T-cell (primary cell): Measurements from ENCODE around the gene ASIC1. TPM values are rescaled to one million over a fixed set of nuclear protein-coding genes. Genes with fewer than 3 reads are reported as not detected.

ENCODE experiments used
- ATAC-seq, 4 experiments: fragments of 200-7000 bp in 3 of 4; fragments of 150-1000 bp in 1 of 4; cut with Tn5 transposase; replicated peaks in 1 of 4; 1 replicate in 3 of 4; 2 replicates in 1 of 4; pipeline ENCODE4 v1.10.0; 2021; ENCODE audit warnings: moderate library complexity in 3 of 4, mild to moderate bottlenecking in 2 of 4, moderate number of reproducible peaks in 1 of 4
- CTCF ChIA-PET, 2 donors: fragments of 300-600 bp; sonication (Branson Sonifier 250); formaldehyde crosslinking; loops; one replicate each; lab custom pipeline; 2022; ENCODE audit warnings: antibody characterized with exemption in 2 of 2; lab: Charles Lee
- POLR2A ChIA-PET, 2 donors: fragments of 300-600 bp; sonication (Branson Sonifier 250); formaldehyde crosslinking; loops; one replicate each; lab custom pipeline; 2022; ENCODE audit warnings: antibody characterized with exemption in 2 of 2; lab: Charles Lee
- DNase-seq, 35 experiments: peaks; one replicate each; pipeline versions ENCODE4 v3.0.0 to v3.0.0-alpha.2; 2013 to 2023
- H3K27ac ChIP-seq: one replicate; pipeline ENCODE4 v1.5.1; 2013; ENCODE audit warnings: low read length
- H3K27me3 ChIP-seq, 2 experiments: replicated peaks in 1 of 2; 1 replicate in 1 of 2; 2 replicates in 1 of 2; pipeline versions ENCODE4 v1.6.1 to v1.7.0; 2013; ENCODE audit warnings: low read length in 1 of 2, mixed read lengths in 1 of 2; ENCODE audit not compliant: control insufficient read depth in 2 of 2, insufficient read depth in 2 of 2; ENCODE audit errors: extremely low read depth in 1 of 2
- H3K36me3 ChIP-seq, 2 donors: 1 replicate in 1 of 2; 2 replicates in 1 of 2; pipeline versions ENCODE4 v1.6.1 to v1.7.0; 2013; ENCODE audit warnings: low read length in 1 of 2; ENCODE audit not compliant: control insufficient read depth in 2 of 2, insufficient read depth in 1 of 2; ENCODE audit errors: extremely low read depth in 1 of 2
- H3K4me1 ChIP-seq, 2 experiments: 1 replicate in 1 of 2; 2 replicates in 1 of 2; pipeline versions ENCODE4 v1.6.1 to v1.7.0; 2013; ENCODE audit warnings: low read length in 2 of 2, mixed read lengths in 1 of 2; ENCODE audit not compliant: insufficient read depth in 2 of 2, control insufficient read depth in 1 of 2; ENCODE audit errors: extremely low read depth in 1 of 2
- H3K4me3 ChIP-seq, 2 donors: 1 replicate in 1 of 2; 2 replicates in 1 of 2; pipeline versions ENCODE4 v1.5.1 to v1.7.0; 2013; ENCODE audit warnings: mild to moderate bottlenecking in 2 of 2, low read length in 1 of 2, moderate library complexity in 1 of 2; ENCODE audit not compliant: control insufficient read depth in 1 of 2; ENCODE audit errors: extremely low read depth in 1 of 2
- H3K9me3 ChIP-seq: 2 replicates; pipeline ENCODE4 v1.7.0; 2013
- H3K27ac Mint-ChIP-seq, 2 donors: one replicate each; pipeline ENCODE4 v1.8.0; 2020 to 2021; ENCODE audit warnings: mild to moderate bottlenecking in 2 of 2, mixed read lengths in 2 of 2
- H3K27me3 Mint-ChIP-seq, 2 donors: one replicate each; pipeline ENCODE4 v1.8.0; 2021 to 2022; ENCODE audit warnings: mixed read lengths in 2 of 2
- H3K36me3 Mint-ChIP-seq: one replicate; pipeline ENCODE4 v1.8.0; 2021; ENCODE audit warnings: mixed read lengths
- H3K4me1 Mint-ChIP-seq, 3 donors: one replicate each; pipeline ENCODE4 v1.8.0; 2020 to 2022; ENCODE audit warnings: mixed read lengths in 3 of 3, mild to moderate bottlenecking in 1 of 3
- H3K4me3 Mint-ChIP-seq, 3 donors: one replicate each; pipeline ENCODE4 v1.8.0; 2020 to 2022; ENCODE audit warnings: mild to moderate bottlenecking in 3 of 3, mixed read lengths in 3 of 3, moderate library complexity in 3 of 3
- H3K9me3 Mint-ChIP-seq, 3 donors: one replicate each; pipeline ENCODE4 v1.8.0; 2020 to 2022; ENCODE audit warnings: mixed read lengths in 3 of 3
- WGBS: methylation state at CpG from one replicate; pipeline ENCODE4 v1.1.5; 2013; ENCODE audit warnings: missing lambda C conversion rate; ENCODE audit not compliant: insufficient coverage; 5-methylcytosine and 5-hydroxymethylcytosine counted together
- total RNA-seq, 35 experiments: library from RNA in 6 of 35; stranded (reverse) in 6 of 35; fragments of 120-200 nt in 1 of 35; gene quantifications; one replicate each; pipeline versions ENCODE4 v1.2.1 to v1.2.4 and lab custom pipeline; 2013 to 2026

The ASIC1 gene
- total RNA-seq, 5 donors from 2014 or later (not counting 1 experiment from before 2014, with no cell fraction given), result 1.6 to 9.1 (median 5.1) TPM

DNA sequence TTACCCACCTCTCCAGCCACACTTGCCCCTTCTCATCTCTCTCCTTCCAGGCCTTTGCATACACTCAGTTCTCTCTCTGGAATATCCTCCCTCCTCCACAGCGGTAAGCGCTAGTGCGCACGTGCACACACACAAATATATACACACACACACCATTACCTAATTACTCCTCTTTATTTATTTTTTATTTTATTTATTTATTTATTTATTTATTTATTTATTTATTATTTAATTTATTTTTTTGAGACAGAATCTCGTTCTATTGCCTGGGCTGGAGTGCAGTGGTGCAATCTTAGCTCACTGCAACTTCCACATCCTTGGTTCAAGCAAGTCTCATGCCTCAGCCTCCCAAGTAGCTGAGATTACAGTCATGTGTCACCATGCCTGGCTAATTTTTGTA is 11.7 kb downstream of the ASIC1 start:
- H3K36me3 Mint-ChIP-seq, result no peaks in the 10 kb centered on the region
- H3K4me1 Mint-ChIP-seq, result peaks cover 4 to 13% (median 7%) of the 10 kb centered on the region in 3 donors
- peaks cover 0 to 7% of the 10 kb centered on the region in 2 donors for H3K27me3 Mint-ChIP-seq
- WGBS, result no CpG with 5 or more reads among the region's 5 CpGs
- Histone ChIP-seq H3K9me3 (no peaks in the 10 kb centered on the region), H3K4me3 (no peak overlapping the region), H3K4me1 (peaks cover 0 to 7% of the 10 kb centered on the region in 2 experiments), H3K27ac (no peak overlapping the region), H3K36me3 (peaks cover 0 to 3% of the 10 kb centered on the region in 2 donors), H3K27me3 (peaks cover 0 to 9% of the 10 kb centered on the region in 2 experiments)
- ChIA-PET POLR2A (no interaction called here), CTCF (interaction anchor here in 1 of 2 donors (1.4 to 2.4 kb wide), 4 partner anchors 10 to 107 kb away, joined by 4 to 9 read pairs (median 7); partner anchors contain the start of genes COX14 and SMARCD1)
- ATAC-seq (no peak), DNase-seq (no peak)
- no peaks in the 10 kb centered on the region for H3K9me3 Mint-ChIP-seq
- no peak overlapping the region for H3K4me3 Mint-ChIP-seq
- no peak overlapping the region for H3K27ac Mint-ChIP-seq

DNA sequence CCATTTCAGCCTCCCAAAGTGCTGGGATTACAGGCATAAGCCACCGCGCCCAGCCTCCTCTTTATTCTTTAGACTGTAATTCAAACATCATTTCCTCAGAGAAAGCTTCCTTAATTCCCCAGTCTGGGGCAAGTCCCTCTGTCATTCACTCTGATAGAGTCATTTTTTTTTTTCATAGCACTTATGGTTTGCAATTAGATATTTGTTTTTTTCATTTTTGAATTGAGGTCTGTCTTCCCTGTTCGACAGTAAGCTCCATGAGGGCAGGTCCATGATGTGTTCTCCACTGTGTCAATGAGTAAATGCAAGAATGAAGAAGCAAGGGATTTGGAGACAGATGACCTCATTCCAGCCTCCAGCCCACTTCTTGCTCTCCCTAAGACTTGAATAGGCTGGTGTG is 12.1 kb downstream of the ASIC1 start:
- Mint-ChIP-seq H3K27me3 (peaks cover 0 to 3% of the 10 kb centered on the region in 2 donors), H3K4me3 (no peak overlapping the region), H3K27ac (no peak overlapping the region), H3K9me3 (no peaks in the 10 kb centered on the region), H3K4me1 (peaks cover 4 to 13% (median 7%) of the 10 kb centered on the region in 3 donors), H3K36me3 (no peaks in the 10 kb centered on the region)
- ATAC-seq (no peak), DNase-seq (no peak)
- no peak overlapping the region for H3K27ac ChIP-seq
- H3K4me3 ChIP-seq, result no peak overlapping the region
- WGBS, result no CpG with 5 or more reads among the region's 3 CpGs
- H3K9me3 ChIP-seq, result no peaks in the 10 kb centered on the region
- H3K36me3 ChIP-seq, result peaks cover 0 to 4% of the 10 kb centered on the region in 2 donors
- peaks cover 0 to 7% of the 10 kb centered on the region in 2 experiments for H3K4me1 ChIP-seq
- peaks cover 0 to 9% of the 10 kb centered on the region in 2 experiments for H3K27me3 ChIP-seq
- ChIA-PET POLR2A (no interaction called here), CTCF (interaction anchor here (0.5 to 2.4 kb wide), 10 partner anchors 9 to 195 kb away, joined by 3 to 14 read pairs (median 4); partner anchors contain the start of genes COX14 (in 1 of the 2) and SMARCD1 (in 1 of the 2))

DNA sequence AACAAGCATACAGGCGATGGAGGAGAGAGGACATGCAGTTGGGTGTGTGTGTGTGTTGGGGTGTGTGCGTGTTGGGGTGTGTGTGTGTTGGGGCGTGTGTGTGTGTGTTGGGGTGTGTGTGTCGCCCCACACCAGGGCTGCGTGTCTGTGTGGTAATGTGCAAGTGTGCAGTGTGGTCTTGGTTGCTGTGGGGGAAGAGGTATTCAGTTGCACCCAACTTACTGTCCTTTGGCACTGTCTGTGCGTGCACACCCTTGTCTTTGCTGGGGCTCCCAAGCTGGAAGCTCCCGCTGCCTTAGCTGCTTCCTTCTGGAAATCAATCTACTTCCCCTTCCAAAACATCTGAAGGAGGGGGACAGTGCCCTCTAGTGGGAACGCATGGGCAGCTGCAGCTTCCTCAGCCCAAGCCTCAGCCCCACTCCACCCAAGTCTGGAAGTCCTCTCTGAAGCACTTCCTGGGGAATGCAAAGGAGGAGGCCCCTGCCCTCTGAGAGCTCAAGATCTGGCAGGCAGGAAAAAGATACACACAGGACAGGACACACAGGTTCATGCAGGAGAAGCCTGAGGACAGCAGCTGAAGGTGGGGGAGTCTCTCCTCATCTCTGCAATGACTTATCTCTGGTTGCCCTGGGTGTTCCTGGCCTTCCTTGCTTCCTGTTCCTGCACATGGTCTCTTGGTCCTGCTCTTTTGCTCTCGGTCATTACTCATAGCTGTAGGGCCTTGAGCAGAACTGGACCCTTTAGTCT is 13.1 kb downstream of the ASIC1 start:
- H3K4me3 ChIP-seq, result no peak overlapping the region
- ATAC-seq (peak; percentile 53 to 65 (median 60)), DNase-seq (peak in 33 of 35 experiments; percentile 8 to 80 (median 53))
- Mint-ChIP-seq H3K4me1 (peaks cover 8 to 19% (median 9%) of the 10 kb centered on the region in 3 donors), H3K9me3 (no peaks in the 10 kb centered on the region), H3K36me3 (no peaks in the 10 kb centered on the region), H3K4me3 (no peak overlapping the region), H3K27me3 (peaks cover 0 to 3% of the 10 kb centered on the region in 2 donors), H3K27ac (no peak overlapping the region)
- POLR2A ChIA-PET, result no interaction called here
- peaks cover 0 to 6% of the 10 kb centered on the region in 2 donors for H3K36me3 ChIP-seq
- peaks cover 0 to 7% of the 10 kb centered on the region in 2 experiments for H3K27me3 ChIP-seq
- 28% methylated on average over 5 of the region's 9 CpGs for WGBS
- CTCF ChIA-PET, result interaction anchor here (0.5 to 2.4 kb wide), 23 partner anchors 8 to 1989 kb away, joined by 3 to 14 read pairs (median 4); partner anchors contain the start of genes CERS5 (in 1 of the 2), COX14 (in 1 of the 2) and SMARCD1 (in 1 of the 2)
- H3K4me1 ChIP-seq, result peaks cover 0 to 13% of the 10 kb centered on the region in 2 experiments
- no peaks in the 10 kb centered on the region for H3K9me3 ChIP-seq
- H3K27ac ChIP-seq, result no peak overlapping the region

DNA sequence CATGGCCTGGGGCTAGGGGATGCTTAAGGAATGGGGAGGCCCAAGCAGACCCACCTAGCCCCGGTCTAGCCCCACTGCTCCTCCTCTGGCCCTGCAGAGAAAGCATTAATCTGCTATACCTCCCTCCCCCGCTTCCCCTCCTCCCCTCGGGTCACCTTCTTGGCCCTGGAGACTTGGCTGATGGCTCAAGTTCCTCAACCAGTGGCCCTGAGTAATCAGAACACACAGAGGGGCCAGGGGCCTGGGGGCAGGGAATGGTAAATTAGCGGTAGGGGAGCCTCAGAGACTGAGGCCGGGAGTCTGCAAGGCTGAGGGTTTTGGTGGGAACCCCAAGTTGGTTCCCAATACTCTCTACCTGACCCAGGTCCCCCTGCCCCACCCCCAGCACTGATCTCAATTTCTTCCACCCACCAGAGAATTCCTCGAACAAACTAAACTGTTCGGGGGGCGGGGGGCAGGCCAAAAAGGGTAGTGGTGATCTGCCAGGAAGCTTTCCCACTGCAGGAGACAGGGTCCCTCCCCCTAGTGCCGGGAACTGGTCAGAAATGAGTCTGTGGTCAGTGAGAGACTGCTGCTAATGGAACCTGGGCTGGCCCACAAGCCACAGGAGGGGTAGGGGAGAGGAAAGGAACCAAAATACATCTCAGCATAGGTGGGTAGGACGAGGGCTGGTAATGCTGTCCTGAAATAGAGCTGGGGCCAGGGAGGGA is 15.0 kb downstream of the ASIC1 start:
- H3K36me3 ChIP-seq, result peaks cover 0 to 6% of the 10 kb centered on the region in 2 donors

DNA sequence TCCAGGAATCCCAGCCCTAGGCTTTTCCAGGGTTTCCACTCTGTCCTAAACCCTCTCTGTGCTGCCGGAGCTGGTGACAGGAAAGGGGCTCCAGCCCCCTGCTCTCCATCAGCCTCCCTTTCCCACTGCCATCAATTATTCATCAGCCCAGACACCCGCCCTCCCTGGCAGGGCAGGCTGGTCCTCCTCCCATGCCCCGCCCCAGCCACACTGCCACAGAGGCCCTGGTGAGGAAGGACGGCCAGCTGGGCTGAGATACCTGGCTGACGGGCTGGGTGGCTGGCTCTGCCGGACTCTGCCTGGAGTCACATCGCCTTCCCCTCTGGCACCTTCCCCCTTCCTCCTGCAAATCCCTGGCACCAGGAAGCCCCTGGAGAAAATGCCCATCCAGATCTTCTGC is 15.8 kb downstream of the ASIC1 start:
- H3K4me1 ChIP-seq, result peaks cover 0 to 14% of the 10 kb centered on the region in 2 experiments
- H3K4me3 ChIP-seq, result no peak overlapping the region
- ATAC-seq (no peak), DNase-seq (no peak)
- H3K27ac ChIP-seq, result no peak overlapping the region
- ChIA-PET CTCF (interaction anchor here (1.2 to 3.2 kb wide), 2 partner anchors 48 to 102 kb away, joined by 3 to 12 read pairs; partner anchors contain the start of gene RACGAP1 (in 1 of the 2)), POLR2A (no interaction called here)
- peaks cover 0 to 5% of the 10 kb centered on the region in 2 donors for H3K27me3 Mint-ChIP-seq
- no peaks in the 10 kb centered on the region for H3K9me3 Mint-ChIP-seq
- H3K4me3 Mint-ChIP-seq, result no peak overlapping the region
- H3K36me3 Mint-ChIP-seq, result no peaks in the 10 kb centered on the region
- H3K4me1 Mint-ChIP-seq, result peaks cover 8 to 19% (median 9%) of the 10 kb centered on the region in 3 donors
- no peak overlapping the region for H3K27ac Mint-ChIP-seq
- 64% methylated on average over 3 of the region's 7 CpGs for WGBS
- H3K27me3 ChIP-seq, result peaks cover 0 to 13% of the 10 kb centered on the region in 2 experiments
- H3K36me3 ChIP-seq, result peaks cover 0 to 6% of the 10 kb centered on the region in 2 donors
- H3K9me3 ChIP-seq, result no peaks in the 10 kb centered on the region

More for the DNA sequence above, 15.0 kb downstream of the ASIC1 start:
- Histone ChIP-seq H3K4me3 (no peak overlapping the region), H3K4me1 (peaks cover 0 to 14% of the 10 kb centered on the region in 2 experiments), H3K27me3 (peaks cover 0 to 13% of the 10 kb centered on the region in 2 experiments), H3K27ac (no peak overlapping the region), H3K9me3 (no peaks in the 10 kb centered on the region)
- no peaks in the 10 kb centered on the region for H3K9me3 Mint-ChIP-seq
- ChIA-PET CTCF (interaction anchor here in 1 of 2 donors (0.7 to 3.2 kb wide), 2 partner anchors 103 to 126 kb away, joined by 3 to 12 read pairs; no protein-coding TSS in a partner anchor), POLR2A (no interaction called here)
- DNase-seq, result no peak
- no peak overlapping the region for H3K4me3 Mint-ChIP-seq
- 57% methylated on average over 1 of the region's 10 CpGs for WGBS
- peaks cover 0 to 3% of the 10 kb centered on the region in 2 donors for H3K27me3 Mint-ChIP-seq
- no peaks in the 10 kb centered on the region for H3K36me3 Mint-ChIP-seq
- ATAC-seq, result no peak
- H3K4me1 Mint-ChIP-seq, result peaks cover 8 to 19% (median 9%) of the 10 kb centered on the region in 3 donors
- H3K27ac Mint-ChIP-seq, result no peak overlapping the region

DNA sequence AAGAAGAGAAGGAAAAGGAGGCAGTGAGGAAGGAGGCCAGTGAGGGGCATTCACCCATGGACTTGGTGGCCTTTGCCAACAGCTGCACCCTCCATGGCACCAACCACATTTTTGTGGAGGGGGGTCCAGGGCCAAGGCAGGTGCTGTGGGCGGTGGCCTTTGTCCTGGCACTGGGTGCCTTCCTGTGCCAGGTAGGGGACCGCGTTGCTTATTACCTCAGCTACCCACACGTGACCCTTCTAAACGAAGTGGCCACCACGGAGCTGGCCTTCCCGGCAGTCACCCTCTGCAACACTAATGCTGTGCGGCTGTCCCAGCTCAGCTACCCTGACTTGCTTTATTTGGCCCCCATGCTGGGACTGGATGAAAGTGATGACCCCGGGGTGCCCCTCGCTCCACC is 16.3 kb downstream of the ASIC1 start:
- Histone ChIP-seq H3K36me3 (peaks cover 0 to 6% of the 10 kb centered on the region in 2 donors), H3K4me1 (peaks cover 0 to 14% of the 10 kb centered on the region in 2 experiments), H3K9me3 (no peaks in the 10 kb centered on the region), H3K27me3 (peaks cover 0 to 10% of the 10 kb centered on the region in 2 experiments), H3K4me3 (no peak overlapping the region), H3K27ac (no peak overlapping the region)
- Mint-ChIP-seq H3K27ac (no peak overlapping the region), H3K27me3 (peaks cover 0 to 5% of the 10 kb centered on the region in 2 donors), H3K4me3 (no peak overlapping the region), H3K9me3 (no peaks in the 10 kb centered on the region), H3K4me1 (peaks cover 8 to 19% (median 9%) of the 10 kb centered on the region in 3 donors), H3K36me3 (no peaks in the 10 kb centered on the region)
- ChIA-PET CTCF (interaction anchor here (0.6 to 3.6 kb wide), 4 partner anchors 12 to 102 kb away, joined by 3 to 19 read pairs (median 8); partner anchors contain the start of genes RACGAP1 (in 1 of the 2) and SMARCD1 (in 1 of the 2)), POLR2A (no interaction called here)
- WGBS, result 86% methylated on average over 10 of the region's 10 CpGs
- ATAC-seq (no peak), DNase-seq (no peak)
